Tibial nerve (tissue), 4 donors: ENCODE results near the gene PRKAA2.

ENCODE experiments used
- EP300 ChIP-seq, 2 donors: sonication (generic); formaldehyde crosslinking; IDR thresholded peaks; one replicate each; pipeline ENCODE4 v1.6.1; 2017; ENCODE audit warnings: antibody characterized with exemption in 2 of 2, mild to moderate bottlenecking in 1 of 2
- POLR2A ChIP-seq, 2 donors: fragments of 450-650 bp; IDR thresholded peaks; one replicate each; pipeline ENCODE4 v1.6.1; 2017; ENCODE audit warnings: antibody characterized with exemption in 2 of 2, mild to moderate bottlenecking in 2 of 2, moderate library complexity in 2 of 2
- TF ChIP-seq, protein P1 (sequence below), 5 experiments: fragments of 200-600 bp in 3 of 5; fragments of 450-650 bp in 2 of 5; sonication (generic) in 3 of 5; IDR thresholded peaks; one replicate each; pipeline ENCODE4 v1.5.1; 2016 to 2019; ENCODE audit warnings: antibody characterized with exemption in 5 of 5, mild to moderate bottlenecking in 3 of 5, moderate library complexity in 2 of 5

DNA sequence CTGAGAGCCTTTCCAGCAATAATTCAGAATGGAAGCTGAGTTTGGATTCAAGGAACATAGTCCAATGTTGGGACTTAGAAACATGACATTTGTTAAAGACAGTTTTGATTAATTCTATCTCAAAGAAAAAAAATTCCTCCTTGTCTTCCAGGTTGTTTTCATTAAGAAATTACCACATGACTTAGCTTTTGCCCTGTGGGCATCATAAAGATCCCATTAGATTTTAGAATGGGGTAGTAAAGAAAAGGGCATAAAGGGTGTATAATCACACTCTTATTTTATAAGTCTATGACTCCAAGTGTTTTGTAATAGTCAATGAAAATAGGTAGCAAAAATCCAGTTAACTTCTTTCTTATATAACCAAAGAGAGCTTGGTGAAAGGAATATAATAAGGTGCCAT is 14.3 kb upstream of the PRKAA2 start:
- TF ChIP-seq, protein P1, sequence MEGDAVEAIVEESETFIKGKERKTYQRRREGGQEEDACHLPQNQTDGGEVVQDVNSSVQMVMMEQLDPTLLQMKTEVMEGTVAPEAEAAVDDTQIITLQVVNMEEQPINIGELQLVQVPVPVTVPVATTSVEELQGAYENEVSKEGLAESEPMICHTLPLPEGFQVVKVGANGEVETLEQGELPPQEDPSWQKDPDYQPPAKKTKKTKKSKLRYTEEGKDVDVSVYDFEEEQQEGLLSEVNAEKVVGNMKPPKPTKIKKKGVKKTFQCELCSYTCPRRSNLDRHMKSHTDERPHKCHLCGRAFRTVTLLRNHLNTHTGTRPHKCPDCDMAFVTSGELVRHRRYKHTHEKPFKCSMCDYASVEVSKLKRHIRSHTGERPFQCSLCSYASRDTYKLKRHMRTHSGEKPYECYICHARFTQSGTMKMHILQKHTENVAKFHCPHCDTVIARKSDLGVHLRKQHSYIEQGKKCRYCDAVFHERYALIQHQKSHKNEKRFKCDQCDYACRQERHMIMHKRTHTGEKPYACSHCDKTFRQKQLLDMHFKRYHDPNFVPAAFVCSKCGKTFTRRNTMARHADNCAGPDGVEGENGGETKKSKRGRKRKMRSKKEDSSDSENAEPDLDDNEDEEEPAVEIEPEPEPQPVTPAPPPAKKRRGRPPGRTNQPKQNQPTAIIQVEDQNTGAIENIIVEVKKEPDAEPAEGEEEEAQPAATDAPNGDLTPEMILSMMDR (IDR thresholded peaks at IDR 0.05), result no peak
- TF ChIP-seq POLR2A (IDR thresholded peaks at IDR 0.05), result no peak
- TF ChIP-seq EP300 (IDR thresholded peaks at IDR 0.05), result no peak
